Hepatocyte (in vitro differentiated cells): ENCODE results near the gene COMMD6. TPM values are rescaled to one million over a fixed set of nuclear protein-coding genes. Genes with fewer than 3 reads are reported as not detected.

ENCODE experiments used
- DNase-seq: peaks from one replicate; pipeline ENCODE4 v3.0.0-alpha.2; 2016; ENCODE audit warnings: low spot score
- H2AFZ ChIP-seq: fragments of 200-600 bp; sonication (generic); 2 replicates; pipeline ENCODE4 v1.6.0; 2016; ENCODE audit warnings: antibody characterized with exemption, mild to moderate bottlenecking
- H3K27ac ChIP-seq: fragments of 200-600 bp; sonication (generic); 2 replicates; pipeline ENCODE4 v1.5.1; 2016; ENCODE audit warnings: mild to moderate bottlenecking
- H3K27me3 ChIP-seq: fragments of 200-600 bp; sonication (generic); 2 replicates; pipeline ENCODE4 v1.6.1; 2016
- H3K36me3 ChIP-seq: fragments of 200-600 bp; sonication (generic); replicated peaks from 2 replicates; pipeline ENCODE4 v1.5.1; 2016; ENCODE audit warnings: low read depth; ENCODE audit not compliant: insufficient read depth
- H3K4me1 ChIP-seq: fragments of 200-600 bp; sonication (generic); 2 replicates; pipeline ENCODE4 v1.5.1; 2016; ENCODE audit warnings: mild to moderate bottlenecking, moderate library complexity; ENCODE audit not compliant: insufficient read depth
- H3K4me2 ChIP-seq: fragments of 200-600 bp; sonication (generic); 2 replicates; pipeline ENCODE4 v1.6.0; 2016
- H3K4me3 ChIP-seq: fragments of 200-600 bp; sonication (generic); 2 replicates; pipeline ENCODE4 v1.5.1; 2016; ENCODE audit warnings: mild to moderate bottlenecking
- H3K79me2 ChIP-seq: fragments of 200-600 bp; sonication (generic); 2 replicates; pipeline ENCODE4 v1.6.0; 2017; ENCODE audit warnings: mild to moderate bottlenecking
- H3K9me2 ChIP-seq: fragments of 200-600 bp; sonication (generic); replicated peaks from 2 replicates; pipeline ENCODE4 v1.6.0; 2017; ENCODE audit warnings: mild to moderate bottlenecking; ENCODE audit not compliant: insufficient read depth
- H3K9me3 ChIP-seq: fragments of 200-600 bp; sonication (generic); 2 replicates; pipeline ENCODE4 v1.5.1; 2016; ENCODE audit warnings: low read depth, mild to moderate bottlenecking
- H4K20me1 ChIP-seq: fragments of 200-600 bp; sonication (generic); 2 replicates; pipeline ENCODE4 v1.6.0; 2016; ENCODE audit warnings: mild to moderate bottlenecking; ENCODE audit not compliant: insufficient read depth, poor library complexity, severe bottlenecking
- CTCF ChIP-seq: fragments of 200-600 bp; sonication (generic); IDR thresholded peaks from 2 replicates; pipeline ENCODE4 v1.5.1; 2016; ENCODE audit warnings: antibody characterized with exemption, mild to moderate bottlenecking; ENCODE audit not compliant: poor library complexity
- EZH2 ChIP-seq: fragments of 200-600 bp; sonication (generic); IDR thresholded peaks from 2 replicates; pipeline ENCODE4 v1.6.1; 2016; ENCODE audit warnings: antibody characterized with exemption, mild to moderate bottlenecking, borderline replicate concordance
- EZH2phosphoT487 ChIP-seq: fragments of 200-600 bp; sonication (generic); IDR thresholded peaks from one replicate; pipeline ENCODE4 v1.6.1; 2018; ENCODE audit warnings: antibody characterized with exemption, mild to moderate bottlenecking, low read depth, moderate library complexity; ENCODE audit not compliant: unreplicated experiment, severe bottlenecking
- WGBS: methylation state at CpG from one replicate; pipeline ENCODE4 v1.1.6; 2016; ENCODE audit warnings: low lambda C conversion rate; ENCODE audit errors: missing lambda C conversion rate; 5-methylcytosine and 5-hydroxymethylcytosine counted together
- polyA plus RNA-seq: library from polyadenylated mRNA; unstranded; fragments of >200 nt; fragmentation: Nextera tagmentation; extraction: Ambion mirVana; gene quantifications from 2 replicates; pipeline ENCODE4 v1.2.1, GENCODE V29; 2016
- total RNA-seq: library from RNA; depleted of rRNA; stranded (reverse); fragments of >200 nt; gene quantifications from 2 replicates; pipeline ENCODE4 v1.2.3, GENCODE V29; 2014

Gene COMMD6
- total and polyA plus RNA-seq, 2 experiments from 2014 or later, result 117 to 258 TPM

GRCh38 chr13:75581874-75582640 lies 44.4 kb upstream of the COMMD6 start:
- H4K20me1 ChIP-seq, result no peaks in the 10 kb centered on the region
- WGBS, result 77% methylated on average over 2 of the region's 2 CpGs

GRCh38 chr13:75579529-75579928 lies 41.9 kb upstream of the COMMD6 start:
- 97% methylated on average over 3 of the region's 3 CpGs for WGBS
- H3K4me2 ChIP-seq, result no peak overlapping the region
- no peaks in the 10 kb centered on the region for H3K9me2 ChIP-seq
- peaks cover 3% of the 10 kb centered on the region for H3K9me3 ChIP-seq
- no peaks in the 10 kb centered on the region for H3K36me3 ChIP-seq
- H3K79me2 ChIP-seq, result no peaks in the 10 kb centered on the region
- H3K4me1 ChIP-seq, result no peaks in the 10 kb centered on the region
- no peaks in the 10 kb centered on the region for H4K20me1 ChIP-seq
- H3K4me3 ChIP-seq, result no peak overlapping the region
- no peak overlapping the region for H3K27ac ChIP-seq
- H3K27me3 ChIP-seq, result no peaks in the 10 kb centered on the region
- no peak for DNase-seq
- TF ChIP-seq EZH2 (no peak), EZH2phosphoT487 (no peak), CTCF (no peak)
- no peak overlapping the region for H2AFZ ChIP-seq

More at GRCh38 chr13:75581874-75582640, 44.4 kb upstream of the COMMD6 start:
- H3K36me3 ChIP-seq, result no peaks in the 10 kb centered on the region
- no peak overlapping the region for H3K4me3 ChIP-seq
- H3K79me2 ChIP-seq, result no peaks in the 10 kb centered on the region
- H3K9me2 ChIP-seq, result no peaks in the 10 kb centered on the region
- H3K27ac ChIP-seq, result no peak overlapping the region
- no peak overlapping the region for H3K4me2 ChIP-seq
- no peak overlapping the region for H2AFZ ChIP-seq
- no peaks in the 10 kb centered on the region for H3K27me3 ChIP-seq
- no peak for TF ChIP-seq EZH2phosphoT487
- no peaks in the 10 kb centered on the region for H3K4me1 ChIP-seq
- peaks cover 6% of the 10 kb centered on the region for H3K9me3 ChIP-seq
- DNase-seq, result no peak

- DNase-seq, result no peak
- Histone ChIP-seq H3K9me2 (no peaks in the 10 kb centered on the region), H2AFZ (no peak overlapping the region), H3K27me3 (no peaks in the 10 kb centered on the region), H3K4me2 (no peak overlapping the region), H3K79me2 (no peaks in the 10 kb centered on the region), H3K27ac (no peak overlapping the region), H3K4me1 (no peaks in the 10 kb centered on the region), H3K4me3 (no peak overlapping the region), H4K20me1 (no peaks in the 10 kb centered on the region), H3K36me3 (no peaks in the 10 kb centered on the region), H3K9me3 (no peaks in the 10 kb centered on the region)
- TF ChIP-seq EZH2 (no peak), EZH2phosphoT487 (no peak), CTCF (no peak)
- whole genome bisulfite sequencing, result 58% methylated on average over 1 of the region's 1 CpG
Measured at GRCh38 chr13:75569576-75569975, 31.9 kb upstream of the COMMD6 start.

- H2AFZ ChIP-seq, result no peak overlapping the region
- H3K27me3 ChIP-seq, result no peaks in the 10 kb centered on the region
- H3K9me3 ChIP-seq, result no peaks in the 10 kb centered on the region
- peak; percentile 59 for TF ChIP-seq CTCF
- no peak for TF ChIP-seq EZH2phosphoT487
- H3K4me1 ChIP-seq, result no peaks in the 10 kb centered on the region
- no peaks in the 10 kb centered on the region for H3K36me3 ChIP-seq
- no peaks in the 10 kb centered on the region for H3K79me2 ChIP-seq
- H3K9me2 ChIP-seq, result no peaks in the 10 kb centered on the region
- DNase-seq, result peak; percentile 24
- H3K27ac ChIP-seq, result no peak overlapping the region
- no peak overlapping the region for H3K4me2 ChIP-seq
- H4K20me1 ChIP-seq, result no peaks in the 10 kb centered on the region
- no peak overlapping the region for H3K4me3 ChIP-seq
Measured at GRCh38 chr13:75566658-75567057, 29.0 kb upstream of the COMMD6 start.
